Measurements from ENCODE around the gene ABTB2.

Gene ABTB2

GRCh38 chr11:34238533-34238932 is 119.3 kb downstream of the ABTB2 start:
- no peak overlapping the region for H3K27ac ChIP-seq (ENCODE audit: low read depth, low read length)
- no peaks in the 10 kb centered on the region for H3K27me3 ChIP-seq (ENCODE audit: insufficient read depth, low read length)
- H3K9ac ChIP-seq (ENCODE audit: low read depth, low read length) = no peak overlapping the region
- no peaks in the 10 kb centered on the region for H3K36me3 ChIP-seq (ENCODE audit: insufficient read depth, low read length)
- H3K4me1 ChIP-seq (ENCODE audit: insufficient read depth, low read length) = peaks cover 47% of the 10 kb centered on the region
- no peak overlapping the region for H3K4me3 ChIP-seq (ENCODE audit: low read length)
- 94% methylated on average over 11 of the region's 11 CpGs for WGBS
- no peaks in the 10 kb centered on the region for H3K9me3 ChIP-seq (ENCODE audit: insufficient read depth, low read depth, low read length)

GRCh38 chr11:34236572-34236971 is 121.2 kb downstream of the ABTB2 start:
- H3K27ac ChIP-seq (ENCODE audit: low read depth, low read length) = no peak overlapping the region
- no peaks in the 10 kb centered on the region for H3K9me3 ChIP-seq (ENCODE audit: insufficient read depth, low read depth, low read length)
- peaks cover 43% of the 10 kb centered on the region for H3K4me1 ChIP-seq (ENCODE audit: insufficient read depth, low read length)
- no peaks in the 10 kb centered on the region for H3K27me3 ChIP-seq (ENCODE audit: insufficient read depth, low read length)
- WGBS = 56% methylated on average over 9 of the region's 9 CpGs
- H3K9ac ChIP-seq (ENCODE audit: low read depth, low read length) = peak overlapping the region; percentile 1; the same call in 1 of the 2 replicates
- H3K4me3 ChIP-seq (ENCODE audit: low read length) = no peak overlapping the region
- H3K36me3 ChIP-seq (ENCODE audit: insufficient read depth, low read length) = no peaks in the 10 kb centered on the region

- no peaks in the 10 kb centered on the region for H3K27me3 ChIP-seq (ENCODE audit: insufficient read depth, low read length)
- H3K27ac ChIP-seq (ENCODE audit: low read depth, low read length) = no peak overlapping the region
- H3K4me3 ChIP-seq (ENCODE audit: low read length) = no peak overlapping the region
Observed at GRCh38 chr11:34235591-34236071, 122.2 kb downstream of the ABTB2 start.

GRCh38 chr11:34235189-34235588 is 122.6 kb downstream of the ABTB2 start:
- no peak overlapping the region for H3K4me3 ChIP-seq (ENCODE audit: low read length)
- no peaks in the 10 kb centered on the region for H3K27me3 ChIP-seq (ENCODE audit: insufficient read depth, low read length)

More at GRCh38 chr11:34235591-34236071, 122.2 kb downstream of the ABTB2 start:
- H3K9ac ChIP-seq (ENCODE audit: low read depth, low read length) = no peak overlapping the region
- no peaks in the 10 kb centered on the region for H3K36me3 ChIP-seq (ENCODE audit: insufficient read depth, low read length)
- 76% methylated on average over 7 of the region's 7 CpGs for WGBS
- peaks cover 43% of the 10 kb centered on the region for H3K4me1 ChIP-seq (ENCODE audit: insufficient read depth, low read length)
- H3K9me3 ChIP-seq (ENCODE audit: insufficient read depth, low read depth, low read length) = no peaks in the 10 kb centered on the region

GRCh38 chr11:34234086-34234740 is 123.6 kb downstream of the ABTB2 start:
- H3K36me3 ChIP-seq (ENCODE audit: insufficient read depth, low read length) = no peaks in the 10 kb centered on the region
- H3K4me1 ChIP-seq (ENCODE audit: insufficient read depth, low read length) = peaks cover 34% of the 10 kb centered on the region
- H3K9me3 ChIP-seq (ENCODE audit: insufficient read depth, low read depth, low read length) = no peaks in the 10 kb centered on the region
- H3K9ac ChIP-seq (ENCODE audit: low read depth, low read length) = peak overlapping the region; percentile 14; the same call in 1 of the 2 replicates
- WGBS = 39% methylated on average over 8 of the region's 9 CpGs
- no peaks in the 10 kb centered on the region for H3K27me3 ChIP-seq (ENCODE audit: insufficient read depth, low read length)
- peak overlapping the region; percentile 85 for H3K27ac ChIP-seq (ENCODE audit: low read depth, low read length)
- peak overlapping the region; percentile 22; the same call in 1 of the 2 replicates for H3K4me3 ChIP-seq (ENCODE audit: low read length)

More at GRCh38 chr11:34235189-34235588, 122.6 kb downstream of the ABTB2 start:
- no peak overlapping the region for H3K9ac ChIP-seq (ENCODE audit: low read depth, low read length)
- H3K36me3 ChIP-seq (ENCODE audit: insufficient read depth, low read length) = no peaks in the 10 kb centered on the region
- peaks cover 42% of the 10 kb centered on the region for H3K4me1 ChIP-seq (ENCODE audit: insufficient read depth, low read length)
- H3K27ac ChIP-seq (ENCODE audit: low read depth, low read length) = no peak overlapping the region
- WGBS = 88% methylated on average over 4 of the region's 4 CpGs
- H3K9me3 ChIP-seq (ENCODE audit: insufficient read depth, low read depth, low read length) = no peaks in the 10 kb centered on the region

- Histone ChIP-seq H3K4me1 (ENCODE audit: insufficient read depth, low read length) (peaks cover 34% of the 10 kb centered on the region), H3K4me3 (ENCODE audit: low read length) (no peak overlapping the region), H3K9ac (ENCODE audit: low read depth, low read length) (no peak overlapping the region), H3K27ac (ENCODE audit: low read depth, low read length) (no peak overlapping the region), H3K36me3 (ENCODE audit: insufficient read depth, low read length) (no peaks in the 10 kb centered on the region), H3K27me3 (ENCODE audit: insufficient read depth, low read length) (no peaks in the 10 kb centered on the region), H3K9me3 (ENCODE audit: insufficient read depth, low read depth, low read length) (no peaks in the 10 kb centered on the region)
- 93% methylated on average over 2 of the region's 2 CpGs for WGBS
Observed at GRCh38 chr11:34233215-34233614, 124.6 kb downstream of the ABTB2 start.

GRCh38 chr11:34232807-34233206 is 125.0 kb downstream of the ABTB2 start:
- Histone ChIP-seq H3K27ac (ENCODE audit: low read depth, low read length) (no peak overlapping the region), H3K9ac (ENCODE audit: low read depth, low read length) (no peak overlapping the region), H3K27me3 (ENCODE audit: insufficient read depth, low read length) (no peaks in the 10 kb centered on the region), H3K4me3 (ENCODE audit: low read length) (no peak overlapping the region), H3K4me1 (ENCODE audit: insufficient read depth, low read length) (peaks cover 34% of the 10 kb centered on the region), H3K36me3 (ENCODE audit: insufficient read depth, low read length) (no peaks in the 10 kb centered on the region), H3K9me3 (ENCODE audit: insufficient read depth, low read depth, low read length) (no peaks in the 10 kb centered on the region)
- 92% methylated on average over 2 of the region's 4 CpGs for WGBS

- Histone ChIP-seq H3K4me1 (ENCODE audit: insufficient read depth, low read length) (peaks cover 17% of the 10 kb centered on the region), H3K27ac (ENCODE audit: low read depth, low read length) (no peak overlapping the region), H3K36me3 (ENCODE audit: insufficient read depth, low read length) (no peaks in the 10 kb centered on the region), H3K9me3 (ENCODE audit: insufficient read depth, low read depth, low read length) (no peaks in the 10 kb centered on the region), H3K4me3 (ENCODE audit: low read length) (no peak overlapping the region), H3K27me3 (ENCODE audit: insufficient read depth, low read length) (no peaks in the 10 kb centered on the region), H3K9ac (ENCODE audit: low read depth, low read length) (no peak overlapping the region)
- 94% methylated on average over 1 of the region's 1 CpG for WGBS
Observed at GRCh38 chr11:34226210-34226609, 131.6 kb downstream of the ABTB2 start.

- Histone ChIP-seq H3K27me3 (ENCODE audit: insufficient read depth, low read length) (no peaks in the 10 kb centered on the region), H3K36me3 (ENCODE audit: insufficient read depth, low read length) (no peaks in the 10 kb centered on the region), H3K27ac (ENCODE audit: low read depth, low read length) (no peak overlapping the region), H3K9me3 (ENCODE audit: insufficient read depth, low read depth, low read length) (no peaks in the 10 kb centered on the region), H3K4me1 (ENCODE audit: insufficient read depth, low read length) (peaks cover 17% of the 10 kb centered on the region), H3K9ac (ENCODE audit: low read depth, low read length) (no peak overlapping the region), H3K4me3 (ENCODE audit: low read length) (no peak overlapping the region)
- WGBS = 76% methylated on average over 10 of the region's 10 CpGs
Observed at GRCh38 chr11:34225091-34225490, 132.7 kb downstream of the ABTB2 start.

GRCh38 chr11:34224434-34224966 is 133.3 kb downstream of the ABTB2 start:
- Histone ChIP-seq H3K36me3 (ENCODE audit: insufficient read depth, low read length) (no peaks in the 10 kb centered on the region), H3K9me3 (ENCODE audit: insufficient read depth, low read depth, low read length) (no peaks in the 10 kb centered on the region), H3K4me3 (ENCODE audit: low read length) (no peak overlapping the region), H3K27me3 (ENCODE audit: insufficient read depth, low read length) (no peaks in the 10 kb centered on the region), H3K9ac (ENCODE audit: low read depth, low read length) (no peak overlapping the region), H3K27ac (ENCODE audit: low read depth, low read length) (no peak overlapping the region), H3K4me1 (ENCODE audit: insufficient read depth, low read length) (peaks cover 17% of the 10 kb centered on the region)
- WGBS = 93% methylated on average over 4 of the region's 5 CpGs

GRCh38 chr11:34223907-34224306 is 133.9 kb downstream of the ABTB2 start:
- H3K4me1 ChIP-seq (ENCODE audit: insufficient read depth, low read length) = peaks cover 17% of the 10 kb centered on the region
- WGBS = 88% methylated on average over 2 of the region's 2 CpGs
- no peak overlapping the region for H3K4me3 ChIP-seq (ENCODE audit: low read length)
- no peak overlapping the region for H3K27ac ChIP-seq (ENCODE audit: low read depth, low read length)
- H3K9me3 ChIP-seq (ENCODE audit: insufficient read depth, low read depth, low read length) = no peaks in the 10 kb centered on the region
- no peaks in the 10 kb centered on the region for H3K36me3 ChIP-seq (ENCODE audit: insufficient read depth, low read length)
- H3K27me3 ChIP-seq (ENCODE audit: insufficient read depth, low read length) = no peaks in the 10 kb centered on the region
- no peak overlapping the region for H3K9ac ChIP-seq (ENCODE audit: low read depth, low read length)
